HG02840 (cell line): ENCODE data around the gene SEC24B.
"Not testable (repeated sequence)": the region's sequence is repeated elsewhere in the genome, so short reads cannot be mapped to it uniquely, and the experiment has no call there.

Experiments used
- ATAC-seq: cut with Tn5 transposase; IDR thresholded peaks from one replicate; pipeline ENCODE4 v1.9.1; 2021; ENCODE audit warnings: mild to moderate bottlenecking, moderate library complexity, moderate number of reproducible peaks; ENCODE audit not compliant: unreplicated experiment, low FRiP score

SEC24B gene

GRCh38 chr4:109432203-109432602 is 1.4 kb upstream of the SEC24B start:
- no peak for ATAC-seq

GRCh38 chr4:109432696-109433095 is 919 bp upstream of the SEC24B start:
- ATAC-seq, result no peak

- ATAC-seq, result peak; percentile 44
These were observed 674 bp downstream of the SEC24B start for GRCh38 chr4:109434007-109434971.

GRCh38 chr4:109435635-109436034 is 2.0 kb downstream of the SEC24B start:
- ATAC-seq, result no peak

GRCh38 chr4:109436504-109436903 is 2.9 kb downstream of the SEC24B start:
- no peak for ATAC-seq

- ATAC-seq, result no peak
These were observed 7.3 kb downstream of the SEC24B start for GRCh38 chr4:109440948-109441347.

GRCh38 chr4:109441862-109442458 is 8.3 kb downstream of the SEC24B start:
- no peak for ATAC-seq

GRCh38 chr4:109444182-109444844 is 10.7 kb downstream of the SEC24B start:
- no peak for ATAC-seq

GRCh38 chr4:109447278-109447677 is 13.7 kb downstream of the SEC24B start:
- no peak for ATAC-seq

- ATAC-seq, result no peak
These were observed 18.1 kb downstream of the SEC24B start for GRCh38 chr4:109451544-109452273.

GRCh38 chr4:109453110-109453509 is 19.5 kb downstream of the SEC24B start:
- not testable (repeated sequence) for ATAC-seq

GRCh38 chr4:109462297-109462696 is 28.7 kb downstream of the SEC24B start:
- no peak for ATAC-seq

- ATAC-seq, result no peak
These were observed 29.2 kb downstream of the SEC24B start for GRCh38 chr4:109462802-109463201.

- ATAC-seq, result no peak
These were observed 31.5 kb downstream of the SEC24B start for GRCh38 chr4:109465069-109465468.

- no peak for ATAC-seq
These were observed 36.3 kb downstream of the SEC24B start for GRCh38 chr4:109469915-109470314.

GRCh38 chr4:109472343-109472761 is 38.7 kb downstream of the SEC24B start:
- no peak for ATAC-seq

- no peak for ATAC-seq
These were observed 40.2 kb downstream of the SEC24B start for GRCh38 chr4:109473824-109474223.

- ATAC-seq, result no peak
These were observed 52.4 kb downstream of the SEC24B start for GRCh38 chr4:109486007-109486406.

GRCh38 chr4:109494563-109494962 is 60.9 kb downstream of the SEC24B start:
- ATAC-seq, result no peak

- no peak for ATAC-seq
These were observed 61.9 kb downstream of the SEC24B start for GRCh38 chr4:109495514-109495913.

- no peak for ATAC-seq
These were observed 63.3 kb downstream of the SEC24B start for GRCh38 chr4:109496875-109497274.
